Gastroesophageal sphincter (tissue), 4 donors: ENCODE data around the gene ZNF775. TPM values are rescaled to one million over a fixed set of nuclear protein-coding genes. Genes with fewer than 3 reads are reported as not detected.
A peak's percentile ranks its signal among the peaks of the same experiment; 100 is the strongest.

Experiments used
- ATAC-seq: fragments of 150-250 bp; one replicate; pipeline ENCODE4 v1.9.1; 2016; ENCODE audit warnings: mild to moderate bottlenecking, moderate library complexity
- H3K27ac ChIP-seq, 4 donors: fragments of 200-600 bp; sonication (generic) in 3 of 4; 1 replicate in 3 of 4; 2 replicates in 1 of 4; pipeline ENCODE4 v1.5.1; 2016 to 2019
- H3K27me3 ChIP-seq: fragments of 200-600 bp; sonication (generic); one replicate; pipeline ENCODE4 v1.5.1; 2019
- H3K36me3 ChIP-seq, 2 donors: fragments of 200-600 bp; sonication (generic); one replicate each; pipeline ENCODE4 v1.5.1; 2019; ENCODE audit warnings: control low read depth in 1 of 2
- H3K4me1 ChIP-seq, 3 donors: fragments of 200-600 bp; sonication (generic); 1 replicate in 2 of 3; 2 replicates in 1 of 3; pipeline ENCODE4 v1.5.1; 2016 to 2019; ENCODE audit warnings: control low read depth in 2 of 3
- H3K4me3 ChIP-seq, 2 donors: fragments of 200-600 bp; sonication (generic); one replicate each; pipeline ENCODE4 v1.5.1; 2019; ENCODE audit warnings: mild to moderate bottlenecking in 1 of 2, moderate library complexity in 1 of 2
- H3K9me3 ChIP-seq, 3 donors: fragments of 200-600 bp; sonication (generic); one replicate each; pipeline ENCODE4 v1.5.1; 2017 to 2019; ENCODE audit warnings: control low read depth in 2 of 3
- EP300 ChIP-seq: sonication (generic); formaldehyde crosslinking; IDR thresholded peaks from one replicate; pipeline ENCODE4 v1.6.1; 2017; ENCODE audit warnings: antibody characterized with exemption, mild to moderate bottlenecking
- POLR2A ChIP-seq, 2 donors: fragments of 450-650 bp; IDR thresholded peaks; one replicate each; pipeline ENCODE4 v1.6.1; 2017; ENCODE audit warnings: antibody characterized with exemption in 2 of 2, mild to moderate bottlenecking in 2 of 2, moderate library complexity in 1 of 2
- POLR2AphosphoS5 ChIP-seq: sonication (generic); formaldehyde crosslinking; IDR thresholded peaks from one replicate; pipeline ENCODE4 v1.6.1; 2017; ENCODE audit warnings: antibody characterized with exemption
- WGBS, 2 donors: methylation state at CpG; one replicate each; pipeline ENCODE4 v1.1.5; 2018; ENCODE audit warnings: low coverage in 1 of 2; 5-methylcytosine and 5-hydroxymethylcytosine counted together
- total RNA-seq, 4 donors: library from RNA; depleted of rRNA; stranded (reverse); fragments of >200 nt; gene quantifications; one replicate each; pipeline ENCODE4 v1.1.0, GENCODE V29; 2016
- TF ChIP-seq, protein P1 (sequence below), 4 experiments: fragments of 200-600 bp in 2 of 4; fragments of 450-650 bp in 2 of 4; sonication (generic) in 1 of 4; IDR thresholded peaks; one replicate each; pipeline ENCODE4 v1.5.1; 2017 to 2019; ENCODE audit warnings: antibody characterized with exemption in 4 of 4, mild to moderate bottlenecking in 2 of 4, moderate library complexity in 2 of 4

ZNF775 gene
- total RNA-seq, 4 donors from 2014 or later: 5.3 to 12.5 (median 10.5) TPM

- Histone ChIP-seq H3K4me3 (no peak overlapping the region), H3K36me3 (no peaks in the 10 kb centered on the region), H3K9me3 (no peaks in the 10 kb centered on the region), H3K27me3 (peaks cover 10% of the 10 kb centered on the region), H3K27ac (no peak overlapping the region), H3K4me1 (peaks cover 0 to 7% (median 0%) of the 10 kb centered on the region in 3 donors)
- 55 to 83% methylated on average over 7 to 11 of the region's 14 CpGs for WGBS, 2 donors
- peak; percentile 39 for ATAC-seq
- TF ChIP-seq POLR2AphosphoS5: no peak
- TF ChIP-seq EP300: no peak
- TF ChIP-seq, protein P1, sequence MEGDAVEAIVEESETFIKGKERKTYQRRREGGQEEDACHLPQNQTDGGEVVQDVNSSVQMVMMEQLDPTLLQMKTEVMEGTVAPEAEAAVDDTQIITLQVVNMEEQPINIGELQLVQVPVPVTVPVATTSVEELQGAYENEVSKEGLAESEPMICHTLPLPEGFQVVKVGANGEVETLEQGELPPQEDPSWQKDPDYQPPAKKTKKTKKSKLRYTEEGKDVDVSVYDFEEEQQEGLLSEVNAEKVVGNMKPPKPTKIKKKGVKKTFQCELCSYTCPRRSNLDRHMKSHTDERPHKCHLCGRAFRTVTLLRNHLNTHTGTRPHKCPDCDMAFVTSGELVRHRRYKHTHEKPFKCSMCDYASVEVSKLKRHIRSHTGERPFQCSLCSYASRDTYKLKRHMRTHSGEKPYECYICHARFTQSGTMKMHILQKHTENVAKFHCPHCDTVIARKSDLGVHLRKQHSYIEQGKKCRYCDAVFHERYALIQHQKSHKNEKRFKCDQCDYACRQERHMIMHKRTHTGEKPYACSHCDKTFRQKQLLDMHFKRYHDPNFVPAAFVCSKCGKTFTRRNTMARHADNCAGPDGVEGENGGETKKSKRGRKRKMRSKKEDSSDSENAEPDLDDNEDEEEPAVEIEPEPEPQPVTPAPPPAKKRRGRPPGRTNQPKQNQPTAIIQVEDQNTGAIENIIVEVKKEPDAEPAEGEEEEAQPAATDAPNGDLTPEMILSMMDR (IDR thresholded peaks at IDR 0.05): no peak
- TF ChIP-seq POLR2A (IDR thresholded peaks at IDR 0.05): no peak
Observed at GRCh38 chr7:150432915-150433892, 54.1 kb downstream of the ZNF775 start.

DNA sequence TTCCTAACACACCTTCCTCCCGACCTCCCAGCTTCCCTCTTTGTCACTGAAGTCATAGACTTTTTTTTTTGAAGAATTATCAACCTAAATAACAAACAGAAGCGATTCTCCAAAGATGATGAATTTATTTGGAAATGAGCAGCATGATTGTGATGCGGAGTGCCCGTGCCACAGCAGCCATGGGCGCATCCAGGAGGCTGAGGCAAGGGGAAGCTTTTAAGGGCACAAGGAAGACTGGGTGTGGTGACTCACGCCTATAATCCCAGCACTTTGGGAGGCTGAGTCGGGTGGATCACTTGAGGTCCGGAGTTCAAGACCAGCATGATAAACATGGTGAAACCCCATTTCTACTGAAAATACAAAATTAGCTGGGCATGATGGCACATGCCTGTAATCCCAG lies 55.1 kb downstream of the ZNF775 start:
- 72 to 83% methylated on average over 5 to 8 of the region's 8 CpGs for WGBS, 2 donors
- ATAC-seq: no peak
- no peaks in the 10 kb centered on the region for H3K36me3 ChIP-seq

DNA sequence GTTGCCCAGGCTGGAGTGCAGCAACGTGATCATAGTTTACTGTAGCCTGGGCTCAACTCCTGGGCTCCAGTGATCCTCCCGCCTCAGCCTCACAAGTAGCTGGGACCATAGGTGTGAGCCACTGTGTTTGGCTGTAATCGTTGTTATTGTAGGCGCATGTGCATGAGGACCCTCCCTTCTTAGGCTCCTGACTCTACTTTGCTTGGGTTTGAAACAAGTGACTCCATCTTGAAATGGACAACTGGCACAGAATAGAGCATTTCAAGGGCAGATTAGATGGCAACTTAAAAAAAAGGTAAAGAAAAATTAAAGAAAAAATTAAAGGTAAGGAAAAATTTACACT lies 55.9 kb downstream of the ZNF775 start:
- no peak for ATAC-seq
- no peak overlapping the region for H3K4me3 ChIP-seq
- no peaks in the 10 kb centered on the region for H3K4me1 ChIP-seq
- 0 to 70% methylated on average over 1 to 2 of the region's 4 CpGs for WGBS, 2 donors
- H3K9me3 ChIP-seq: no peaks in the 10 kb centered on the region
- H3K27me3 ChIP-seq: peaks cover 10% of the 10 kb centered on the region
- TF ChIP-seq, protein P1 (IDR thresholded peaks at IDR 0.05): no peak
- TF ChIP-seq POLR2A (IDR thresholded peaks at IDR 0.05) (no peak), EP300 (no peak), POLR2AphosphoS5 (no peak)
- H3K27ac ChIP-seq: no peak overlapping the region
- H3K36me3 ChIP-seq: no peaks in the 10 kb centered on the region

More for the DNA sequence above, 55.1 kb downstream of the ZNF775 start:
- Histone ChIP-seq H3K4me1 (no peaks in the 10 kb centered on the region), H3K27me3 (peaks cover 10% of the 10 kb centered on the region), H3K4me3 (no peak overlapping the region), H3K27ac (no peak overlapping the region), H3K9me3 (no peaks in the 10 kb centered on the region)
- TF ChIP-seq POLR2A (IDR thresholded peaks at IDR 0.05) (no peak), POLR2AphosphoS5 (no peak), EP300 (no peak)
- TF ChIP-seq, protein P1 (IDR thresholded peaks at IDR 0.05): no peak

DNA sequence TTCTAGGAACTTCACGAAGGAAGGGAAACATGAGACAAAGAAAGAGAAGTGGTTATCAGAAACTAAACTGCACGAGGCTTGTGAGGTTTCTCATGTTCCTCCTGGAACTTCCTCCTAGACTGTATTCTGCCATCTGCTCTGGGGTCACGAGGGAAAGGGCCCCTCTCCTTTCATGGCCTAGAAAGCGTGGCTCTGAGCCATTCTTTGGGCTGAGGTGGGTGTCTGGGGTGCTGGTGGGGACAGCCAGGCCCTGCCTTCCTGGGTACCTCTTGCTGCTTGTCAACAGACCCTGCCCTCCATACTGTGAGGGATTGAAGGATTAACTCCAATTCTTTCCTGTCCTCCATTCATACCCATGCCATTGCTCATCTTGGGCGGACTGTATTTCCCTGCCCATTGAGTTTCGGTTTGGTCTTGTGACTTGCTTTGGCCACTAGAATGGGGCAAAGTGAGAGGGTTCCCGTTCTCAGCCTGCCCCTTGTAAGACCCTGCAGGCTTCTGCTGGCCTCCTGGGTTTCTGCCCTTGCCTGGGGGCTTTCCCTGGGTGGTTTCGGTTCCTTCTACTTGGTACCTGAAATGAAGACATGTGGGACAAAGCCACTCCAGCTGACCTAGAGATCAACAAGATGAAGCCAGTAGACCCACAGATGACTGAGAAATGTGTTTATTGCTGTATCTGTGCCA lies 56.4 kb downstream of the ZNF775 start:
- no peak overlapping the region for H3K27ac ChIP-seq
- TF ChIP-seq EP300 (no peak), POLR2A (IDR thresholded peaks at IDR 0.05) (no peak), POLR2AphosphoS5 (no peak)
- TF ChIP-seq, protein P1 (IDR thresholded peaks at IDR 0.05): no peak
- H3K4me1 ChIP-seq: no peaks in the 10 kb centered on the region
- H3K9me3 ChIP-seq: no peaks in the 10 kb centered on the region
- peaks cover 5% of the 10 kb centered on the region for H3K27me3 ChIP-seq
- no peak overlapping the region for H3K4me3 ChIP-seq
- no peaks in the 10 kb centered on the region for H3K36me3 ChIP-seq
- no peak for ATAC-seq
- 57 to 64% methylated on average over 5 to 7 of the region's 8 CpGs for WGBS, 2 donors
